SU-DHL-6 (cell line): ENCODE data around the gene TRAPPC5.

ENCODE experiments used
- CTCF ChIP-seq: fragments of 200-600 bp; sonication (generic); IDR thresholded peaks from one replicate; pipeline ENCODE4 v1.5.1; 2017; ENCODE audit warnings: antibody characterized with exemption, mild to moderate bottlenecking, low read length, moderate library complexity; ENCODE audit not compliant: insufficient read depth, poor library complexity, severe bottlenecking
- EZH2phosphoT487 ChIP-seq: fragments of 200-600 bp; sonication (generic), shearing (Covaris generic); conservative IDR thresholded peaks from 2 replicates; pipeline ENCODE4 v1.6.1; 2018; ENCODE audit warnings: mild to moderate bottlenecking, antibody characterized with exemption, low read length, moderate library complexity, mixed read lengths

- no peak for TF ChIP-seq CTCF
- no peak for TF ChIP-seq EZH2phosphoT487
Observed at GRCh38 chr19:7692417-7693088, 11.9 kb downstream of the TRAPPC5 start.
